Panc1 (cell line): ENCODE data around the gene CAPNS1. TPM values are rescaled to one million over a fixed set of nuclear protein-coding genes. Genes with fewer than 3 reads are reported as not detected.

Experiments
- total RNA-seq: library from RNA; stranded (reverse); gene quantifications from one replicate; pipeline ENCODE4 v1.2.1, GENCODE V29; 2021; ENCODE audit not compliant: unreplicated experiment

CAPNS1 gene
- total RNA-seq, 1 experiment from 2014 or later, result 1,158 TPM

Other genes with a start within 250 kb of the CAPNS1 start
- gene NFKBID, start 239.5 kb upstream of the CAPNS1 start, total RNA-seq, result 20.5 TPM
- gene HCST, start 237.5 kb upstream of the CAPNS1 start, total RNA-seq, result 2.9 TPM
- gene TYROBP, start 231.8 kb upstream of the CAPNS1 start, total RNA-seq, result not detected
- gene LRFN3, start 203.7 kb upstream of the CAPNS1 start, total RNA-seq, result 16.7 TPM
- 19.0 TPM for gene SDHAF1, start 144.9 kb upstream of the CAPNS1 start, total RNA-seq
- gene SYNE4, start 131.3 kb upstream of the CAPNS1 start, total RNA-seq, result 1.1 TPM
- gene ALKBH6, start 125.9 kb upstream of the CAPNS1 start, total RNA-seq, result 44.8 TPM
- 4.7 TPM for gene CLIP3, start 107.2 kb upstream of the CAPNS1 start, total RNA-seq
- 9.6 TPM for gene THAP8, start 85.8 kb upstream of the CAPNS1 start, total RNA-seq
- gene WDR62, start 85.2 kb upstream of the CAPNS1 start, total RNA-seq, result 51.4 TPM
- 0.44 TPM for gene OVOL3, start 28.9 kb upstream of the CAPNS1 start, total RNA-seq
- 174 TPM for gene POLR2I, start 25.2 kb upstream of the CAPNS1 start, total RNA-seq
- gene TBCB, start 24.6 kb upstream of the CAPNS1 start, total RNA-seq, result 496 TPM
- 0.33 TPM for gene COX7A1, start 12.4 kb downstream of the CAPNS1 start, total RNA-seq
- 4.9 TPM for gene ZNF565, start 74.6 kb downstream of the CAPNS1 start, total RNA-seq
- gene ZNF146, start 75.0 kb downstream of the CAPNS1 start, total RNA-seq, result 121 TPM
- 3.3 TPM for gene ZFP14, start 239.1 kb downstream of the CAPNS1 start, total RNA-seq